Right cardiac atrium (tissue), 5 donors: ENCODE data around the gene PRPF40B. TPM values are rescaled to one million over a fixed set of nuclear protein-coding genes. Genes with fewer than 3 reads are reported as not detected.
"Not testable (repeated sequence)": the region's sequence is repeated elsewhere in the genome, so short reads cannot be mapped to it uniquely, and the experiment has no call there.

Source experiments
- ATAC-seq, 2 donors: fragments of 200-7000 bp; cut with Tn5 transposase; one replicate each; pipeline versions ENCODE4 v1.8.0 to v1.9.1; 2020; ENCODE audit warnings: moderate library complexity in 2 of 2, mild to moderate bottlenecking in 1 of 2
- DNase-seq, 3 donors: peaks; one replicate each; pipeline ENCODE4 v3.0.0-alpha.2; 2020
- H3K27ac ChIP-seq: one replicate; pipeline ENCODE4 v1.5.1; 2013; ENCODE audit warnings: mild to moderate bottlenecking, low read length, control low read depth, moderate library complexity
- H3K27me3 ChIP-seq: one replicate; pipeline ENCODE4 v1.6.1; 2013; ENCODE audit not compliant: control insufficient read depth, insufficient read depth
- H3K4me1 ChIP-seq: one replicate; pipeline ENCODE4 v1.6.1; 2013; ENCODE audit warnings: low read length; ENCODE audit not compliant: control insufficient read depth, insufficient read depth
- H3K4me3 ChIP-seq: one replicate; pipeline ENCODE4 v1.5.1; 2013; ENCODE audit warnings: low read length, control low read depth
- H3K9me3 ChIP-seq: one replicate; pipeline ENCODE4 v1.6.1; 2013; ENCODE audit warnings: low read length; ENCODE audit not compliant: control insufficient read depth
- WGBS: extraction: QIAGEN DNeasy Blood & Tissue Kit; methylation state at CpG from one replicate; pipeline ENCODE4 v1.1.7; 2013; 5-methylcytosine and 5-hydroxymethylcytosine counted together
- intact Hi-C, 4 donors: fragments of 100-400 bp; cut with DNase I; formaldehyde crosslinking; loops; one replicate each; pipeline versions ENCODE4 v1.11.0 to v1.14.0; 2022 to 2023
- polyA plus RNA-seq: library from polyadenylated mRNA; stranded (reverse); fragments of 200-250 nt; gene quantifications from one replicate; pipeline ENCODE4 v1.2.3, GENCODE V29; 2013
- total RNA-seq, 4 donors: library from RNA; stranded (reverse); fragmentation: NEBNext Ultra II Directional; extraction: Animal tissue kit (Norgen Biotek cat#: 25700); gene quantifications; one replicate each; pipeline ENCODE4 v1.2.1, GENCODE V29; 2021
- donor health status: healthy with polysubstance abuse.
- donor health status: DM: no; HTN: yes; CAD: no.
- donor health status: DM: no; HTN: no; CAD: no.
- donor health status: DM: no; HTN: yes; CAD: no; lungs with severe emphysema.
- donor health status: DM: yes; HTN: yes; CAD: no.

The PRPF40B gene
- total and polyA plus RNA-seq, 5 donors: 15.9 to 26.7 (median 19.9) TPM

DNA sequence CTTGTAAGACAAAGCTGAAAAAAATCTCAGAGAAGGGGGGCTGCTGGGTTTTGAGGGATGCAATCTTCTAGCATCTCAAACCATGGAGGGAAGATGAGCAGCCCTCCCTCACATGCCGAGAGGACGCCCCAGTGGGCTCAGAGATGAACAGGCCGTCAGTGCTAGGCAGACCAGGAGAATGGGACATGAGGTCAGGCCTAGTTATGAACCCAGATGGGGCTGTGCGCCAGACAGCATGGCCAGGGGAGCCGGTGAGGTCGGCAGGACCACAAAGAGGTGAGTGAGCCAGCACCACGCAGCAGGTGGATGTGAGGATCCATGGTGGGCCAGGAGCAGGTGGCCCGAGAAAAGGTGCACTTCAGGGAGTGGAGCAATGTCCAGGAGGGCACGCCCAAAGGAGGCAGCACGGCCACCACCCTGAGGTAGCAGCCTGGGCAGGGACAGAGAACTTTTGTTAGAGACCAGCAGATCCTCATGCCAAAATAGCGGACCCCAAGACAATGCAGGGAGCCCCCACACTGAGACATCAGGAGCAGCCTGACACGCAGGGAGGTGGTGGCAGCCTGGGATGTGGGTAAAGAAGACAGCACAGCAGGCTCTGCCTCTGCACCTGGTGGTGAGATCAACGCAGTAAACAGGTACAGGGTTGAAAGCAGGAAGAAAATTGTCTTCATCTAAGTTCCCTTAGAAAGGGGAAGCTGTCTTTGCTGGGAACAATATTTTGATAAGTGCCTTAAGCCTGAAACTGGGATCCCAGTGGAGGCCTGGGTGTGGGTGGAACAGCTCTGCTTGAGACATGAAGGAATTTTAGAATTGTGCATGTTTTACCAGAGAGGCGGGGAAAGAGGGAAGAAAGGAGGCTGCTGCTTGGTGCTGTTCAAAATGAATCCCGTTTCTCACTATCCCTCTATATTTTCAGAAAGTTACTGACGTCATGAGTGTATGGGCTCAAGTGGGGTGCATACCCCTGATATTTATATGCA, 37.6 kb upstream of the PRPF40B start:
- H3K4me3 ChIP-seq: no peak overlapping the region
- no peaks in the 10 kb centered on the region for H3K27me3 ChIP-seq
- intact Hi-C loops: loop anchor here in 1 of 4 donors (10.0 kb wide), 1 partner anchor 231 kb away; no protein-coding TSS in a partner anchor

DNA sequence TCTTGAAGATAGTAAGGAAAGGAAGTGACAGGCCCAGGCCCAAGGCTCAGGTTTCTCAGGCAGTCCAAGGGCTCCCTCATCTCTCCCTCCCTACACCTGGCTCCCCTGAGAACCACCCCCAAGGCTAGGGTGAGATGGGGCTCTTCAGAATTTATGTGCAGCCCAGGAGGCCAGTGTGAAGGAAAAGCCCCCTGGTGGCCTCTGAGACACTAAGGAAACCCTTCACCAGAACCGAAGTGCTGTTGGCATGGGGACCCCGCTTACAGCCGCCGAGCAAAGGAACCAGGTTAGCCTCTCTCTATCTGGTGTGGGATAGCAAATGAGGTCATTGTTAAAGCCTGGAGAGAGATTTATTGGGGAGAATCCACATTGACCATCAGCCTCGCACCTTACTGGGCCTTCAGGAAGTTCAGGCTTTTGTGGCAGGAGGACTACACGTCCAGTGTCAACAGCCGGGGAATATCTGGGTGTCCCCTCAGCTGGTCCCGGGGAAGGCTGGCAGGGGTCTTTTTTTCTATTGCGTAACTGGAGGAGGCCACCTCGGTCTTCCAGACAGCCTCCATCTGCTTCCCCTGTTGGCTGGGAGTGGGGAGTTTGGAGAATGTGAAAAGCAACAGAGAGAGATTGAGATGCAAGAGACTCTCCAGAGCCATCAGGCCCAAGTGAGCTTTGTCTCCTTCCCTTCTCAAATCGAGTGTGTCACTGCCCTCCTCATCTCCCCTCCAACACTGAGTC, 36.0 kb upstream of the PRPF40B start:
- intact Hi-C loops: loop anchor here in 1 of 4 donors (10.0 kb wide), 1 partner anchor 233 kb away; no protein-coding TSS in a partner anchor
- Histone ChIP-seq H3K4me3 (no peak overlapping the region), H3K9me3 (no peaks in the 10 kb centered on the region), H3K27ac (no peak overlapping the region), H3K27me3 (no peaks in the 10 kb centered on the region), H3K4me1 (peaks cover 6% of the 10 kb centered on the region)
- WGBS: 84% methylated on average over 11 of the region's 11 CpGs
- ATAC-seq (no peak), DNase-seq (no peak)

More for the DNA sequence above, 37.6 kb upstream of the PRPF40B start:
- DNase-seq (no peak), ATAC-seq (no peak)
- Histone ChIP-seq H3K9me3 (no peaks in the 10 kb centered on the region), H3K27ac (no peak overlapping the region), H3K4me1 (peaks cover 7% of the 10 kb centered on the region)
- WGBS: 77% methylated on average over 16 of the region's 16 CpGs

DNA sequence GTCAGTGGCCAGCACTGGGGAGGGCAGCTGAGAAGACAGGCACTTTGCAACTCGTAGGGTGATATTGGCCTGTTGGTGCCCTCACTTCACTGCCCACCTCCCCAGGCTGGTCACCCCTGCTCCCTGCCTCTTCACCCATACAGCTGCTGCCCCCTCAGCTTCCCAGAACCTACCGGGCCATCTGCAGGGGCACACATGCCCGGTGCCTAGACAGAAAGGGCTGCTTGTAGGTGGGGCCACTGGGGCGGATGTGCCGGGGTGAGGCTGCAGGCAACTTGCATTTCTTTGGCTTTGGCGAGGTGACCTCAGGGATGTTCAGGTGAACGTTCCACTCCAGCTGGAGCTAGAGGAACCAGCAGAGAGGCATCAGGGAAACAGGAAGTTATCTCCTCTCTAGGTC, 35.1 kb upstream of the PRPF40B start:
- WGBS: 86% methylated on average over 7 of the region's 7 CpGs
- no peaks in the 10 kb centered on the region for H3K9me3 ChIP-seq
- ATAC-seq (no peak), DNase-seq (no peak)
- H3K4me1 ChIP-seq: peaks cover 6% of the 10 kb centered on the region
- no peak overlapping the region for H3K27ac ChIP-seq
- H3K4me3 ChIP-seq: no peak overlapping the region
- intact Hi-C loops: loop anchor here in 1 of 4 donors (10.0 kb wide), 1 partner anchor 233 kb away; no protein-coding TSS in a partner anchor
- H3K27me3 ChIP-seq: no peaks in the 10 kb centered on the region

DNA sequence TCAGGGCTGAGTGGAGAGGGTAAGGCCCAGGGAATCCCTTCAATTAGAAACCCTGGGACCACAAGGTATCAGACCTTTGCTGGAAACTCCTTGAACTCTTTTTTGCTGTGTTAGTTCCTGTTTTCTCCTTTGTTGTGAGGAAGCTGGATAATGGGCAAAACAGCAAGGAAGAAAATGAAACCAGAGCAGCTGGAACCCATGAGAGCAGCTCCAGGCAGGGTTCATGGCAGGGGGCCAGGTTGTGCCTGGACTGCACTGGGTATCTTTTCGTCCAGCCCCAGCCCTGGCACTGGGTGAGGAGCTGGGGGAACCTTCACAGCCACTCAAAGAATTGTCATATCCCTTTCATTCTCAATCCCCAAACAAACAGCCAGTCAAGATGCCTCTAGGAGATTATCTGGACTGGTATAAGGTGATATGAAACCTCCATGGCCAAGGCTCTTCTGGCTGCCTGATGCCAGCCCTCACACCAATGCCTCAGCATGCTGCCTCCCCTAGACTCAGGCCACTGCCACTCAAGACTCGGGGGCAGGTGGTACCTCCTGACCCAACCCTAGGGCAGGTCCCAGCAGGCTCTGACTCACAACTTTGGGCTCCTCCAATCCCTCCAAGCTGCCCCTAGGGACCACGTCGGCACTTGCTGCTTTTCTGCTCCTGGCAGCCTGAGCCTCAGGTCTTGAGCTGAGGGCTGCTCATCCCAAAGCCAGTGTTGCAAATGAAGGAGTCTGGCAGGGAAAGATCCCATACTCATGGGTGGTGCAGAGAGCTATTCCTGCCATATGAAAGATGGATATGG, 34.4 kb upstream of the PRPF40B start:
- H3K27me3 ChIP-seq: no peaks in the 10 kb centered on the region
- no peaks in the 10 kb centered on the region for H3K9me3 ChIP-seq
- WGBS: 66% methylated on average over 4 of the region's 4 CpGs
- H3K4me1 ChIP-seq: peaks cover 3% of the 10 kb centered on the region
- H3K4me3 ChIP-seq: no peak overlapping the region
- no peak for ATAC-seq
- no peak overlapping the region for H3K27ac ChIP-seq
- DNase-seq: peak in 2 of 3 donors; percentile 69 to 78
- intact Hi-C loops: loop anchor here in 1 of 4 donors (10.0 kb wide), 1 partner anchor 234 kb away; no protein-coding TSS in a partner anchor

DNA sequence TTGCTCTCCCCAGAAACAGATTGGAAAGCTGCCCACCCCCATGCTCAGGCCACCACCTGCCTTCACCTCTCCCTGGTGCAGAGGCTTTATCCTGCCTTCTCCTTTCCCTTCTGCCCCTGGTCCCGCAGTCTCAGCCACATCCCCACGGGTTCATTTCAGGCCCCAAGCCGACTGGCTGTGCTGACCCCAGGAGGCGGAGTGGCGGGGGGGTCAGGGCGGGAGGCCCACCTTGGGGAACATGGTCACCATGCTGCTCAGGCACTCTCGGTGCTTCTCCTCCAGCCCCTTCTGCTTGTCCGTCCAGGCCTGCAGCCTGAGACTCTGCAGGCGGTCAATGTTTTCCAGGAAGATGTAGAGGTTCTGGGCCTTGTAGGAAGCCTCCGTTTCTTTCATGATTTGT, 24.8 kb upstream of the PRPF40B start:
- no peak for ATAC-seq
- no peak overlapping the region for H3K4me3 ChIP-seq
- H3K4me1 ChIP-seq: no peaks in the 10 kb centered on the region
- no peaks in the 10 kb centered on the region for H3K27me3 ChIP-seq
- WGBS: 83% methylated on average over 10 of the region's 10 CpGs
- H3K9me3 ChIP-seq: no peaks in the 10 kb centered on the region
- H3K27ac ChIP-seq: no peak overlapping the region
- no peak for DNase-seq
- intact Hi-C loops: no loop called here

DNA sequence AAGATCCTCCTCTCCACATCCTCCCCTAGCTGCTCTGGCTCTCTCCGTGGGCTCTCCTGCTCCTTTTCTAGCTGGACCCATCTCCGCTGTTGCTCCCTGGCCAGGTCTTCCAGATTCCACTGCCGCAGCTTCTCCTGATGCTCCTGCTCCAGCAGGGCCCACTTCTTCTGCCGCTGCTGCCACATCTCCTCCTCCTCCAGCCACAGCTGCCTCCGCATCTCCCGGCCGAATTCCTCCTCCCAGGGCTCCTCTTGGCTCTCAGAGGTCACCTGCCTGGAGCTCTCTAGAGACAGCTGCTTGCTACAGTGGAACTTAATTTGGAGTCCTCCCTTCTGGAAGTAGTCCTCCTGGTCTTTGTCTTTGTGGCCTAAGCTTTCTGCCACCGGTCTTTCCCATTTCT, 23.4 kb upstream of the PRPF40B start:
- no peaks in the 10 kb centered on the region for H3K4me1 ChIP-seq
- DNase-seq (no peak), ATAC-seq (no peak)
- 93% methylated on average over 8 of the region's 8 CpGs for WGBS
- H3K9me3 ChIP-seq: no peaks in the 10 kb centered on the region
- intact Hi-C loops: no loop called here
- no peak overlapping the region for H3K27ac ChIP-seq
- no peak overlapping the region for H3K4me3 ChIP-seq
- no peaks in the 10 kb centered on the region for H3K27me3 ChIP-seq

DNA sequence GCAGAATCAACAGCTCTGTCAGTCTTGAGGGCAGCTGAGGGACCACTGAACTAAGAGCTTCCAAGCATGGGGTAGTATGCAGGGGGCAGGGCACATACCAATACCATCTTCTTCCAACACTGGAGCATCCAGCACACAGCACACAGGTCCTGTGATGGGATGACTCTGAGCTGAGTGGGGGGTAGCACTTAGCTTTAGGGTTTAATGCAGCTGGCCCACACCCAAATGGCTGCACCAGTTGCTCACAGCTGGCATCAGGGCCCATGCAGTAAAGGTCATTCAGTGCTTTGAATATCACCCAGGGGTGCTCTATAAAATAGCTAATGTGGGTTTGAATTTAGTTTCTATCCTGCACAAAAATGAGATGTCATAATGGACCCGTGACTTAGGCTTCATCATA, 19.6 kb upstream of the PRPF40B start:
- 86% methylated on average over 1 of the region's 1 CpG for WGBS
- DNase-seq (no peak), ATAC-seq (no peak)
- Histone ChIP-seq H3K4me3 (no peak overlapping the region), H3K27ac (no peak overlapping the region), H3K9me3 (no peaks in the 10 kb centered on the region), H3K27me3 (no peaks in the 10 kb centered on the region), H3K4me1 (no peaks in the 10 kb centered on the region)
- intact Hi-C loops: no loop called here

DNA sequence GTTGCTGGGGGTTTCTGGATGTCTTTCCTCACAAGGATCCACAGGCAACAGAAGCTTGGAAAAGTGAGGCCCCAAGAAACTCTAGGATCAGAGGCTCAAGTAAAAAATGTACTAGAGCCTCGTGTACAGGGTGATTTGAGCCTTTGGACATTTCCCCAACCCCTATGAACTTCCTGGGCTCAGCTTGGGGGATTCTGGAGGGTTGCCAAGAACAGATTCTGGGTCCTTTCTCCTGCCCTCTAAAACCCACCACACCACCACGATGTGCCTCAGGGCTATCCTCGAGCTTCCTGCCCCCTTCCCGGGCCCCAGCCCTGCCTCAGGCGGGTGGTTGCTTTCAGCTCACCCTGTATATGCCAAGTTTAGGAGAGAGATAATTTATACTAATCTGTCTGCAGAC, 18.5 kb upstream of the PRPF40B start:
- no peak overlapping the region for H3K4me3 ChIP-seq
- no peaks in the 10 kb centered on the region for H3K9me3 ChIP-seq
- no peaks in the 10 kb centered on the region for H3K27me3 ChIP-seq
- ATAC-seq: no peak
- no peaks in the 10 kb centered on the region for H3K4me1 ChIP-seq
- 54% methylated on average over 5 of the region's 5 CpGs for WGBS
- intact Hi-C loops: no loop called here
- H3K27ac ChIP-seq: no peak overlapping the region
- DNase-seq: no peak

DNA sequence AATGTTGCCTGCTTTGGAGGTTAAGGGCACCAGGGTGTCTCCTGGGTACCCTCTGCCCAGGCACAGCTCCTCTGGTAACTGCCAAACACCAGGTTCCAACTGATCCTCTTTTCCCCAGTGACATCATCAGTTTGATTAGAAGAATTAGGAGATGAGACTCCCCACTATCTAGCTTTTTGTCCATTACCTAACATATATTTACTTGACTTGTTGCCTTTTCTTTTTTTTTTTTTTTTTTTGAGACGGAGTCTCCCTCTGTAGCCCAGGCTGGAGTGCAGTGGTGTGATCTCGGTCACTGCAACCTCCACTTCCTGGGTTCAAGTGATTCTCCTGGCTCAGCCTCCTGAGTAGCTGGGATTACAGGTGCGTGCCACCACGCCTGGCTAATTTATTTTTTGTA, 17.8 kb upstream of the PRPF40B start, which contains the start of gene FAM186B:
TSS of gene FAM186B (minus strand) at position 101 of the 400 bp plus-strand sequence. CDS start 162 bp downstream, outside the sequence.
- H3K27me3 ChIP-seq, H3K27ac ChIP-seq, H3K4me3 ChIP-seq, H3K9me3 ChIP-seq, DNase-seq, ATAC-seq, intact Hi-C loops, H3K4me1 ChIP-seq: not testable (repeated sequence)
- 96% methylated on average over 4 of the region's 4 CpGs for WGBS

DNA sequence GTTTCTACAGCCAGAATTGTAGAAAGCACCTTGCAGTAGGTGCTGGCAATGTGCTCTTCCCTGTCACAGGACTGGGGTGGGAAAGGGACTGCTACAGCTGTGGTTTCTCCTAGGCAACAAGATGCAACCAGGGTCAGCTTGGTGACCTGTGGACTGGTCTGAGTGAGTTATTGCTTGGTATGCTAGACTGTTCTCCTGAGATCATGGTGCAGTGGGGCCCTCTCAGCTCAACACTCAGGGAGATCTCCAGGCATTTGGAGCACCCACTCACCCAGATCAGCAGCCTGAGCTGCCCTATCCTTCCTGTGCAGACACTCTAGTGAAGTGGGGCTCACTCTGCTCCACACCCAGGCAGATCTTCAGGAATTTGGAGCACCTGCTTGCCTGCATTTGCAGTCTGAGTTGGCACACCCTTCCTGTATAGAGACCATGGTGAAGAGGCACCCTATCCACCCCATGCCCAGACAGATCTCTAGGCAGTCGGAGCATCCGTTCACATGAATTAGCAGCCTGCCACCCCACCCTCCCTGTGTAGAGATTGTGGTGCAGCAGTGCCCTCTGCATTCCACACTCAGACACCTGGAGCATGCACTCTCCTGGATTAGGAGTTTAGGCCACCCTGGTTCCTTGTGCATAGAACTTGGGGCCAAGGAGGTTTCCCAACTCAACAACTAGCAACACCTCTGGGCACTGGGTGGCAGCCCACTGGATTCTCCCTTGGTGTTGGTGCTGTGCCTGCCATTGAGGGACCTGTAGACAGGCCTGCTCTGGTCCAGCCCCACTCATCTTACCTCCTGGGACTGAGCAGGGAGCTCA, 14.1 kb upstream of the PRPF40B start:
- Histone ChIP-seq H3K4me1 (no peaks in the 10 kb centered on the region), H3K9me3 (no peaks in the 10 kb centered on the region), H3K4me3 (no peak overlapping the region), H3K27ac (no peak overlapping the region), H3K27me3 (no peaks in the 10 kb centered on the region)
- DNase-seq: no peak
- peak; percentile 26 to 31 for ATAC-seq
- intact Hi-C loops: no loop called here
- whole genome bisulfite sequencing: 94% methylated on average over 2 of the region's 2 CpGs
